Transverse colon (tissue), 4 donors: ENCODE measurements around the gene KPNB1. TPM values are rescaled to one million over a fixed set of nuclear protein-coding genes. Genes with fewer than 3 reads are reported as not detected.

Source experiments
- DNase-seq: peaks from one replicate; pipeline ENCODE4 v3.0.0-alpha.2; 2019
- H3K27ac ChIP-seq, 4 donors: fragments of 200-600 bp; sonication (generic); 2 replicates each; pipeline ENCODE4 v1.5.1; 2016 to 2018; ENCODE audit warnings: inconsistent platforms in 4 of 4
- H3K27me3 ChIP-seq: fragments of 200-600 bp; sonication (generic); 2 replicates; pipeline ENCODE4 v1.5.1; 2017; ENCODE audit warnings: inconsistent platforms
- H3K36me3 ChIP-seq, 4 donors: fragments of 200-600 bp; sonication (generic); 2 replicates each; pipeline ENCODE4 v1.5.1; 2017 to 2019; ENCODE audit warnings: inconsistent platforms in 4 of 4
- H3K4me1 ChIP-seq, 4 donors: fragments of 200-600 bp; sonication (generic); 2 replicates each; pipeline ENCODE4 v1.5.1; 2017 to 2020; ENCODE audit warnings: inconsistent platforms in 4 of 4
- H3K4me3 ChIP-seq, 4 donors: fragments of 200-600 bp; sonication (generic); 1 replicate in 1 of 4; 2 replicates in 3 of 4; pipeline versions ENCODE4 v1.5.1 to v1.6.1; 2017 to 2019; ENCODE audit warnings: inconsistent platforms in 4 of 4
- H3K9me3 ChIP-seq, 2 donors: fragments of 200-600 bp; sonication (generic); 2 replicates each; pipeline ENCODE4 v1.5.1; 2017 to 2019; ENCODE audit warnings: inconsistent platforms in 2 of 2
- EP300 ChIP-seq: sonication (generic); formaldehyde crosslinking; IDR thresholded peaks from one replicate; pipeline ENCODE4 v1.6.1; 2017; ENCODE audit warnings: antibody characterized with exemption, low read depth
- POLR2A ChIP-seq: fragments of 450-650 bp; IDR thresholded peaks from one replicate; pipeline ENCODE4 v1.6.1; 2016; ENCODE audit warnings: antibody characterized with exemption, mild to moderate bottlenecking, moderate library complexity
- POLR2AphosphoS5 ChIP-seq, 3 donors: sonication (generic); formaldehyde crosslinking; IDR thresholded peaks; one replicate each; pipeline ENCODE4 v1.6.1; 2016; ENCODE audit warnings: antibody characterized with exemption in 3 of 3
- WGBS, 2 donors: methylation state at CpG; one replicate each; pipeline ENCODE4 v1.1.5; 2018; ENCODE audit warnings: low coverage in 1 of 2; 5-methylcytosine and 5-hydroxymethylcytosine counted together
- in situ Hi-C, 4 donors: fragments of 200-750 bp; cut with MboI; loops; one replicate each; pipeline versions ENCODE4 v1.15.0 to v1.15.1; 2017; ENCODE audit warnings: low sequenced_read_pairs in 3 of 4, low pct_ligation_motif_present in 1 of 4, low pct_unique_long_range_greater_than_20kb in 1 of 4
- intact Hi-C: fragments of 100-400 bp; cut with DNase I; formaldehyde crosslinking; loops from one replicate; pipeline ENCODE4 v1.15.1; 2023; ENCODE audit warnings: low total_unique reads
- total RNA-seq, 4 donors: library from RNA; depleted of rRNA; stranded (reverse); fragments of >200 nt; gene quantifications; one replicate each; pipeline ENCODE4 v1.1.0, GENCODE V29; 2016
- TF ChIP-seq, protein P1 (sequence below), 5 experiments: fragments of 200-600 bp in 3 of 5; fragments of 450-650 bp in 2 of 5; sonication (generic) in 3 of 5; IDR thresholded peaks; 1 replicate in 2 of 5; 2 replicates in 3 of 5; pipeline ENCODE4 v1.5.1; 2016 to 2017; ENCODE audit warnings: antibody characterized with exemption in 5 of 5, inconsistent platforms in 3 of 5, mild to moderate bottlenecking in 2 of 5, moderate library complexity in 1 of 5

The KPNB1 gene
- total RNA-seq, 4 donors from 2014 or later = 39.2 to 176 (median 133) TPM

DNA sequence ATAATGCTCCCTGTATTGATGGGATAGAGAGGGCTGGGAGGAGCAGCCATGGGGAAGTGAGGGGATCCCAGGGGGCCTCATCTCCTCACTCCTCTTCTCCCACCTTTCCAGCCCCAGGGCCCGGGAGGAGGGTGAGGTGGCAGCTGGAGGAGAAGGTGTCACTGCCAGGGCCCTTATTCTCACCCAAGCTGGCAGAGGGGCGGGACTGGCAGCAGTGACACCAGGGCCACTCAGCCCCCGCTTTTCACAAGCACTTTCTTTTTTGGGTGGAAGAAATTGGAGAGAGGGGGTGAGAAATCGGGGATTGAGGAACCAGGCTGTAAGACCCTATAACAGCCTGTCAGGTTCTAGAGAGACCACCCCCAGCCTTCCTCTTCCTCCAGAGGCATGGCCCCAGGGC, 81.0 kb downstream of the KPNB1 start:
- Histone ChIP-seq H3K9me3 (no peaks in the 10 kb centered on the region), H3K27me3 (peaks cover 67% of the 10 kb centered on the region), H3K27ac (no peak overlapping the region), H3K4me1 (peaks cover 0 to 14% (median 9%) of the 10 kb centered on the region in 4 donors), H3K4me3 (no peak overlapping the region), H3K36me3 (no peaks in the 10 kb centered on the region)
- DNase-seq = no peak
- TF ChIP-seq EP300 = no peak
- TF ChIP-seq POLR2AphosphoS5 (IDR thresholded peaks at IDR 0.05) = no peak
- TF ChIP-seq POLR2A = no peak
- TF ChIP-seq, protein P1, sequence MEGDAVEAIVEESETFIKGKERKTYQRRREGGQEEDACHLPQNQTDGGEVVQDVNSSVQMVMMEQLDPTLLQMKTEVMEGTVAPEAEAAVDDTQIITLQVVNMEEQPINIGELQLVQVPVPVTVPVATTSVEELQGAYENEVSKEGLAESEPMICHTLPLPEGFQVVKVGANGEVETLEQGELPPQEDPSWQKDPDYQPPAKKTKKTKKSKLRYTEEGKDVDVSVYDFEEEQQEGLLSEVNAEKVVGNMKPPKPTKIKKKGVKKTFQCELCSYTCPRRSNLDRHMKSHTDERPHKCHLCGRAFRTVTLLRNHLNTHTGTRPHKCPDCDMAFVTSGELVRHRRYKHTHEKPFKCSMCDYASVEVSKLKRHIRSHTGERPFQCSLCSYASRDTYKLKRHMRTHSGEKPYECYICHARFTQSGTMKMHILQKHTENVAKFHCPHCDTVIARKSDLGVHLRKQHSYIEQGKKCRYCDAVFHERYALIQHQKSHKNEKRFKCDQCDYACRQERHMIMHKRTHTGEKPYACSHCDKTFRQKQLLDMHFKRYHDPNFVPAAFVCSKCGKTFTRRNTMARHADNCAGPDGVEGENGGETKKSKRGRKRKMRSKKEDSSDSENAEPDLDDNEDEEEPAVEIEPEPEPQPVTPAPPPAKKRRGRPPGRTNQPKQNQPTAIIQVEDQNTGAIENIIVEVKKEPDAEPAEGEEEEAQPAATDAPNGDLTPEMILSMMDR (IDR thresholded peaks at IDR 0.05) = no peak
- 80% methylated on average over 4 of the region's 4 CpGs; no CpG with 5 or more reads in 1 of the 2 donors for WGBS, 2 donors
- intact Hi-C loops = no loop called here
- in situ Hi-C loops = no loop called here

DNA sequence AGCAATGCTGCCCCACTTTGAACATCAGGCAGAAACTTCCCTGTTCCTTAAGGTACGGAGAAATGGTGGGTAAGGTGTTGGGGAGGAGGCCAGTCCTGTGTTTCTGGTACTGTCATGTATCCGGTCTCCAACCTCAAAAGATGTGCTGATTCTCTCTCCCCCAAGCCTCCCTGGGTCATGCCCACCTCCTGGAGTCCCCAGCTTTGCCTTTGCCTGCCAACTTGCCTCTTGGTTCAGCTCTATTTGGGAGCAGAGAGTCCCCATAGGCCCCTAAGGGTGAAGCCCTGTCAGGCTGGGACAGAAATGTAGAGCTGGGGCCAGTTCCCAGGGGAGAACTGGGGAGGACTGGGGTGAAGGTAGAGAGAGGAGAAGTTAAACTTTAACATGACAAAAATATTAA, 81.7 kb downstream of the KPNB1 start:
- intact Hi-C loops (no loop called here), in situ Hi-C loops (no loop called here)
- 83% methylated on average over 2 of the region's 2 CpGs; no CpG with 5 or more reads in 1 of the 2 donors for WGBS, 2 donors
- Histone ChIP-seq H3K36me3 (no peaks in the 10 kb centered on the region), H3K4me1 (peaks cover 0 to 14% (median 9%) of the 10 kb centered on the region in 4 donors), H3K9me3 (no peaks in the 10 kb centered on the region), H3K4me3 (no peak overlapping the region), H3K27ac (no peak overlapping the region), H3K27me3 (peaks cover 63% of the 10 kb centered on the region)
- DNase-seq = no peak
- TF ChIP-seq EP300 = no peak
- no peak for TF ChIP-seq POLR2AphosphoS5 (IDR thresholded peaks at IDR 0.05)
- no peak for TF ChIP-seq POLR2A
- TF ChIP-seq, protein P1 (IDR thresholded peaks at IDR 0.05) = no peak

DNA sequence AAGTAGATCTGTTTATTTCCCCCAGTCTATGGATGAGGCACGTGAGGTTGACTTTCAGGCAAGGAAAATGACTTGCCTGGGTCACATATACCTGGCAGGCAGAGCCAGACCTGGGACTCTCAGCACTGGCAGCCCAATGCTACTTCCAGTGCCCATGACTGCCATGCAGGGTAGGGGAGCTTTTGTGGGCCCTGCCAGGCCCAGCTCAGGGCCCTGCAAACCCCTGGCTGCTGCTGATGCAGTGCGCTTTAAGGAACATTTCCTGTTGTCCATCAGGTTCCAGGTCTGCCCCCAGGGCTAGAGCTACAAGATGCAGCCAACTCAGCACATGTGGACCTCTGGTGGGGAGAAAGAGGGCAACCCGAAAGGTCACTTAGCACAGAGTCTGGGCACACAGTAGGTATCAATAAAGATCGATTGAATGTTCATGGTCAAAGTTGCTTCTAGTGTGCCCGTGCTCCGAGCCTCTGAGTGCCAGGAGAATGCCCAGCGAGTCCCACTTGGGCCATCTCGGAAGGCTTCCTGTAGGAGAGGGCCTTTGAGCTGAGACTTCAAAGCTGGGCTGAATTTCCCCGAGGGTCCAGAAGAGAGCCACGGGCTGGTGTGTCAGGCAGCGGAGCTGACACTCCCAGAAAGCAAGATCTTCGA, 82.8 kb downstream of the KPNB1 start:
- Histone ChIP-seq H3K36me3 (no peaks in the 10 kb centered on the region), H3K27ac (peak overlapping the region in 1 of 4 donors; percentile 60), H3K4me3 (peak overlapping the region in 2 of 4 donors; percentile 45 to 53), H3K4me1 (peaks cover 0 to 14% (median 9%) of the 10 kb centered on the region in 4 donors), H3K9me3 (no peaks in the 10 kb centered on the region), H3K27me3 (peaks cover 65% of the 10 kb centered on the region)
- intact Hi-C loops = no loop called here
- TF ChIP-seq EP300 (no peak), POLR2A (no peak), POLR2AphosphoS5 (IDR thresholded peaks at IDR 0.05) (no peak)
- TF ChIP-seq, protein P1 (IDR thresholded peaks at IDR 0.05) = no peak
- DNase-seq = no peak
- in situ Hi-C loops = no loop called here
- WGBS, 2 donors = 47% methylated on average over 12 of the region's 12 CpGs; no CpG with 5 or more reads in 1 of the 2 donors

DNA sequence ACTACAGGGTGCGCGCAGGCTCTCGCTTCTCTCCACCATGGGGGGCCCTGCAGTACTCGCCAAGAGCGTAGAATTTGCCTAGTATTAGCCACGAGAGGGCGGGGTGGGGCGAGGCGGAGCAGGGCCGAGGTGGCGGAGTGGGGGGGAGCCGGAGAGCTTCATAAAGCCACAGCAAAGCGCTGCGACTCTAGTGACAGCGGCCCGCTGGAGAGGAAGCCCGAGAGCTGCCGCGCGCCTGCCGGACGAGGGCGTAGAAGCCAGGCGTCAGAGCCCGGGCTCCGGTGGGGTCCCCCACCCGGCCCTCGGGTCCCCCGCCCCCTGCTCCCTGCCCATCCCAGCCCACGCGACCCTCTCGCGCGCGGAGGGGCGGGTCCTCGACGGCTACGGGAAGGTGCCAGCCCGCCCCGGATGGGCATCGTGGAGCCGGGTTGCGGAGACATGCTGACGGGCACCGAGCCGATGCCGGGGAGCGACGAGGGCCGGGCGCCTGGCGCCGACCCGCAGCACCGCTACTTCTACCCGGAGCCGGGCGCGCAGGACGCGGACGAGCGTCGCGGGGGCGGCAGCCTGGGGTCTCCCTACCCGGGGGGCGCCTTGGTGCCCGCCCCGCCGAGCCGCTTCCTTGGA, 83.4 kb downstream of the KPNB1 start, which contains the start of gene TBX21:
TSS of gene TBX21 (plus strand) at position 190 of the 627 bp plus-strand sequence. CDS start at position 409, 219 bp downstream.
- 0 to 7% methylated on average over 1 to 12 of the region's 73 CpGs for WGBS, 2 donors
- in situ Hi-C loops = no loop called here

More for the DNA sequence above, 83.4 kb downstream of the KPNB1 start, which contains the start of gene TBX21:
- peak within 1 kb of the TSS; percentile 4 to 60 (median 52) for H3K27ac ChIP-seq
- DNase-seq = peak; percentile 87
- peak; percentile 52 for TF ChIP-seq POLR2A
- no peak for TF ChIP-seq EP300
- peak in 2 of 3 donors; percentile 50 to 59 for TF ChIP-seq POLR2AphosphoS5 (IDR thresholded peaks at IDR 0.05)
- TF ChIP-seq, protein P1 (IDR thresholded peaks at IDR 0.05) = peak in 1 of 5 experiments; percentile 14
- no peaks in the 10 kb centered on the region for H3K36me3 ChIP-seq
- H3K9me3 ChIP-seq = no peaks in the 10 kb centered on the region
- H3K4me3 ChIP-seq = peak within 1 kb of the TSS; percentile 15 to 53 (median 38)
- H3K27me3 ChIP-seq = peaks cover 65% of the 10 kb centered on the region
- intact Hi-C loops = no loop called here
- peaks cover 0 to 14% (median 9%) of the 10 kb centered on the region in 4 donors for H3K4me1 ChIP-seq
